GM19240 (cell line): ENCODE measurements around the gene ARAP2.

ENCODE experiments used
- DNase-seq: peaks from one replicate; pipeline ENCODE4 v3.0.0; 2011; ENCODE audit warnings: low spot score; ENCODE audit not compliant: insufficient read length

ARAP2 gene

GRCh38 chr4:36042122-36042970 lies 202.0 kb downstream of the ARAP2 start:
- DNase-seq = no peak

GRCh38 chr4:36041340-36041739 lies 203.0 kb downstream of the ARAP2 start:
- no peak for DNase-seq

GRCh38 chr4:36039026-36039425 lies 205.3 kb downstream of the ARAP2 start:
- no peak for DNase-seq

- no peak for DNase-seq
These were observed 205.8 kb downstream of the ARAP2 start for GRCh38 chr4:36038491-36038890.

- no peak for DNase-seq
These were observed 207.2 kb downstream of the ARAP2 start for GRCh38 chr4:36037127-36037526.

- no peak for DNase-seq
These were observed 214.4 kb downstream of the ARAP2 start for GRCh38 chr4:36029951-36030350.

- DNase-seq = no peak
These were observed 217.1 kb downstream of the ARAP2 start for GRCh38 chr4:36027203-36027602.

GRCh38 chr4:36026348-36026880 lies 217.9 kb downstream of the ARAP2 start:
- no peak for DNase-seq

- no peak for DNase-seq
These were observed 219.2 kb downstream of the ARAP2 start for GRCh38 chr4:36024901-36025660.

GRCh38 chr4:36020351-36020750 lies 224.0 kb downstream of the ARAP2 start:
- DNase-seq = no peak
